Endothelial cell of umbilical vein (primary cell): ENCODE measurements around the gene ADD1. TPM values are rescaled to one million over a fixed set of nuclear protein-coding genes. Genes with fewer than 3 reads are reported as not detected.

Experiments
- BruUV-seq: library from RNA; stranded (reverse); fragments of 400-500 nt; replicated peaks from 2 replicates; lab custom pipeline; 2021; lab: Mats Ljungman, UMichigan
- CTCF ChIA-PET: fragments of 300-600, 350-600 bp; sonication (Branson Sonifier 250); formaldehyde crosslinking; loops from one replicate; lab custom pipeline; 2021; ENCODE audit warnings: antibody characterized with exemption, inconsistent platforms; lab: Charles Lee
- POLR2A ChIA-PET: fragments of 300-600, 350-600 bp; sonication (Branson Sonifier 250); formaldehyde crosslinking; loops from one replicate; lab custom pipeline; 2021; ENCODE audit warnings: antibody characterized with exemption, inconsistent platforms; lab: Charles Lee
- DNase-seq: peaks from one replicate; pipeline ENCODE4 v3.0.0-alpha.2; 2011; ENCODE audit warnings: low read depth, low spot score
- FAIRE-seq: peaks from 2 replicates; lab custom pipeline; 2011; peaks lifted over from hg19 to GRCh38; lab: Jason Lieb, UNC
- H2AFZ ChIP-seq: 2 replicates; pipeline ENCODE4 v1.6.0; 2012; ENCODE audit warnings: low read depth, low read length, control low read depth, inconsistent platforms
- H3K27ac ChIP-seq: 2 replicates; pipeline ENCODE4 v1.5.1; 2011; ENCODE audit warnings: low read depth, mild to moderate bottlenecking, control low read depth, low read length, moderate library complexity; ENCODE audit not compliant: insufficient read depth
- H3K27me3 ChIP-seq, 2 experiments: 2 replicates each; pipeline versions ENCODE4 v1.6.0 to v1.6.1; 2011; ENCODE audit warnings: low read length in 2 of 2, mixed read lengths in 1 of 2; ENCODE audit not compliant: control insufficient read depth in 2 of 2, insufficient read depth in 2 of 2
- H3K36me3 ChIP-seq, 2 experiments: 2 replicates in 1 of 2; 3 replicates in 1 of 2; pipeline ENCODE4 v1.5.1; 2011; ENCODE audit warnings: low read length in 2 of 2, mild to moderate bottlenecking in 1 of 2, moderate library complexity in 1 of 2; ENCODE audit not compliant: control insufficient read depth in 2 of 2, insufficient read depth in 2 of 2; ENCODE audit errors: extremely low read depth in 1 of 2
- H3K4me1 ChIP-seq: 3 replicates; pipeline ENCODE4 v1.5.1; 2011; ENCODE audit warnings: mild to moderate bottlenecking, low read length; ENCODE audit not compliant: control insufficient read depth, insufficient read depth; ENCODE audit errors: extremely low read depth
- H3K4me2 ChIP-seq: 2 replicates; pipeline ENCODE4 v1.6.1; 2011; ENCODE audit warnings: low read length, control low read depth, mixed read lengths; ENCODE audit not compliant: insufficient read depth
- H3K4me3 ChIP-seq, 3 experiments: fragments of 200-600 bp in 1 of 3; sonication (generic), shearing (Covaris generic) in 1 of 3; replicated peaks in 1 of 3; 2 replicates each; pipeline ENCODE4 v1.5.1; 2011 to 2016; ENCODE audit warnings: control low read depth in 3 of 3, low read length in 3 of 3, mild to moderate bottlenecking in 2 of 3, inconsistent platforms in 1 of 3, low read depth in 1 of 3, moderate library complexity in 1 of 3; ENCODE audit not compliant: insufficient read depth in 1 of 3
- H3K79me2 ChIP-seq: 2 replicates; pipeline ENCODE4 v1.6.0; 2012; ENCODE audit warnings: low read length, inconsistent platforms; ENCODE audit not compliant: control insufficient read depth, insufficient read depth
- H3K9ac ChIP-seq: replicated peaks from 2 replicates; pipeline ENCODE3; 2011; ENCODE audit warnings: low read length, control low read depth; ENCODE audit not compliant: insufficient read depth; ENCODE audit errors: extremely low read depth
- H3K9me1 ChIP-seq: replicated peaks from 3 replicates; pipeline ENCODE4 v1.6.0; 2011; ENCODE audit warnings: mild to moderate bottlenecking, low read length; ENCODE audit not compliant: control insufficient read depth, insufficient read depth; ENCODE audit errors: extremely low read depth
- H3K9me3 ChIP-seq: replicated peaks from 2 replicates; pipeline ENCODE4 v1.5.1; 2012; ENCODE audit warnings: low read length, inconsistent platforms; ENCODE audit not compliant: control insufficient read depth, insufficient read depth
- H4K20me1 ChIP-seq: replicated peaks from 2 replicates; pipeline ENCODE3; 2011; ENCODE audit warnings: mild to moderate bottlenecking, low read length; ENCODE audit not compliant: control insufficient read depth, insufficient read depth; ENCODE audit errors: extremely low read depth
- EZH2 ChIP-seq: IDR thresholded peaks from 2 replicates; pipeline ENCODE4 v1.6.1; 2012; ENCODE audit warnings: borderline replicate concordance, low read depth, mild to moderate bottlenecking, moderate library complexity, low read length, inconsistent platforms; ENCODE audit not compliant: severe bottlenecking
- FOS ChIP-seq: IDR thresholded peaks from 2 replicates; pipeline ENCODE4 v1.6.1; 2011; ENCODE audit warnings: mild to moderate bottlenecking, low read length, moderate library complexity, borderline replicate concordance; ENCODE audit not compliant: insufficient read depth
- GATA2 ChIP-seq: IDR thresholded peaks from 2 replicates; pipeline ENCODE4 v1.7.0; 2011; ENCODE audit warnings: low read depth, mild to moderate bottlenecking, moderate library complexity, mixed read lengths, low read length; ENCODE audit not compliant: insufficient read length, insufficient read depth
- JUN ChIP-seq: IDR thresholded peaks from 2 replicates; pipeline ENCODE4 v1.6.1; 2011; ENCODE audit warnings: borderline replicate concordance, low read depth; ENCODE audit not compliant: insufficient read length, insufficient read depth
- MAX ChIP-seq: IDR thresholded peaks from 2 replicates; pipeline ENCODE4 v1.6.1; 2011; ENCODE audit not compliant: insufficient read depth, insufficient read length
- MYC ChIP-seq: IDR thresholded peaks from one replicate; pipeline ENCODE4 v1.6.1; 2011; ENCODE audit warnings: mild to moderate bottlenecking, low read depth, low read length
- POLR2A ChIP-seq: IDR thresholded peaks from 2 replicates; pipeline ENCODE4 v1.6.1; 2012; ENCODE audit warnings: low read depth, mild to moderate bottlenecking, control low read depth, low read length
- POLR2AphosphoS5 ChIP-seq: IDR thresholded peaks from 2 replicates; pipeline ENCODE4 v1.6.1; 2012; ENCODE audit warnings: low read depth, mild to moderate bottlenecking, control low read depth, low read length, moderate library complexity; ENCODE audit not compliant: insufficient read depth
- dilution Hi-C: fragments of 300-500 bp; cut with MboI; formaldehyde crosslinking; loops from one replicate; pipeline ENCODE4 v1.15.0; 2019; ENCODE audit warnings: low sequenced_read_pairs; ENCODE audit not compliant: extremely low pct_ligation_motif_present
- intact Hi-C: fragments of 100-400 bp; cut with micrococcal nuclease; formaldehyde crosslinking; loops from one replicate; pipeline ENCODE4 v1.10.0; 2022
- polyA plus RNA-seq, 4 experiments: library from polyadenylated mRNA; depleted of rRNA in 3 of 4; stranded (reverse) in 3 of 4; unstranded in 1 of 4; fragments of >200 nt; gene quantifications; 2 replicates each; pipeline versions ENCODE4 v1.2.1 to v1.2.3, GENCODE V29; 2011 to 2012; ENCODE audit warnings: missing spikeins in 1 of 4
- total RNA-seq: library from RNA; stranded (reverse); gene quantifications from 2 replicates; pipeline ENCODE4 v1.2.3, GENCODE V29; 2021
- TF ChIP-seq, protein P1 (sequence below), 2 donors: IDR thresholded peaks; 1 replicate in 1 of 2; 2 replicates in 1 of 2; pipeline ENCODE4 v1.5.1; 2011; ENCODE audit warnings: low read length in 2 of 2, mild to moderate bottlenecking in 2 of 2, moderate library complexity in 2 of 2, control low read depth in 1 of 2, inconsistent platforms in 1 of 2, low read depth in 1 of 2; ENCODE audit not compliant: insufficient read depth in 1 of 2; ENCODE audit errors: extremely low read depth in 1 of 2

Gene ADD1
- total and polyA plus RNA-seq, 2 donors (not counting 3 experiments of a cell fraction or from before 2014, with no cell fraction given) = 219 to 305 TPM

GRCh38 chr4:2867758-2868491 lies 24.3 kb downstream of the ADD1 start:
- Histone ChIP-seq H3K36me3 (no peaks in the 10 kb centered on the region), H3K79me2 (peaks cover 91% of the 10 kb centered on the region), H3K9me3 (no peaks in the 10 kb centered on the region), H3K4me1 (peaks cover 33% of the 10 kb centered on the region), H3K4me3 (no peak overlapping the region), H3K9ac (no peak overlapping the region), H3K27me3 (no peaks in the 10 kb centered on the region), H2AFZ (no peak overlapping the region), H3K4me2 (peak overlapping the region; percentile 55), H4K20me1 (peaks cover 9% of the 10 kb centered on the region), H3K9me1 (no peaks in the 10 kb centered on the region), H3K27ac (no peak overlapping the region)
- intact Hi-C loops = no loop called here
- DNase-seq (peak; percentile 61), FAIRE-seq (no peak)
- POLR2A ChIA-PET = interaction anchor here (0.5 to 0.9 kb wide), 2 partner anchors 14 to 319 kb away, joined by 3 to 5 read pairs; no protein-coding TSS in a partner anchor
- dilution Hi-C loops = no loop called here
- CTCF ChIA-PET = interaction anchor here (0.9 to 1.4 kb wide), 7 partner anchors 23 to 144 kb away, joined by 3 to 6 read pairs (median 3); no protein-coding TSS in a partner anchor
- no TSS peak for BruUV-seq
- no peak for TF ChIP-seq POLR2AphosphoS5
- TF ChIP-seq EZH2 = no peak
- TF ChIP-seq GATA2 = no peak
- no peak for TF ChIP-seq POLR2A
- TF ChIP-seq MAX = no peak
- TF ChIP-seq, protein P1, sequence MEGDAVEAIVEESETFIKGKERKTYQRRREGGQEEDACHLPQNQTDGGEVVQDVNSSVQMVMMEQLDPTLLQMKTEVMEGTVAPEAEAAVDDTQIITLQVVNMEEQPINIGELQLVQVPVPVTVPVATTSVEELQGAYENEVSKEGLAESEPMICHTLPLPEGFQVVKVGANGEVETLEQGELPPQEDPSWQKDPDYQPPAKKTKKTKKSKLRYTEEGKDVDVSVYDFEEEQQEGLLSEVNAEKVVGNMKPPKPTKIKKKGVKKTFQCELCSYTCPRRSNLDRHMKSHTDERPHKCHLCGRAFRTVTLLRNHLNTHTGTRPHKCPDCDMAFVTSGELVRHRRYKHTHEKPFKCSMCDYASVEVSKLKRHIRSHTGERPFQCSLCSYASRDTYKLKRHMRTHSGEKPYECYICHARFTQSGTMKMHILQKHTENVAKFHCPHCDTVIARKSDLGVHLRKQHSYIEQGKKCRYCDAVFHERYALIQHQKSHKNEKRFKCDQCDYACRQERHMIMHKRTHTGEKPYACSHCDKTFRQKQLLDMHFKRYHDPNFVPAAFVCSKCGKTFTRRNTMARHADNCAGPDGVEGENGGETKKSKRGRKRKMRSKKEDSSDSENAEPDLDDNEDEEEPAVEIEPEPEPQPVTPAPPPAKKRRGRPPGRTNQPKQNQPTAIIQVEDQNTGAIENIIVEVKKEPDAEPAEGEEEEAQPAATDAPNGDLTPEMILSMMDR (IDR thresholded peaks at IDR 0.05; ENCODE audit: extremely low read depth in 1 of 2, insufficient read depth in 1 of 2, low read depth in 1 of 2, low read length in 2 of 2) = no peak
- TF ChIP-seq FOS = no peak
- no peak for TF ChIP-seq JUN
- TF ChIP-seq MYC = no peak
